ENCODE measurements around the gene DDAH2. TPM values are rescaled to one million over a fixed set of nuclear protein-coding genes. Genes with fewer than 3 reads are reported as not detected.

The DDAH2 gene
- polyA plus RNA-seq, 3 donors, result 29.8 to 56.0 (median 30.6) TPM

DNA sequence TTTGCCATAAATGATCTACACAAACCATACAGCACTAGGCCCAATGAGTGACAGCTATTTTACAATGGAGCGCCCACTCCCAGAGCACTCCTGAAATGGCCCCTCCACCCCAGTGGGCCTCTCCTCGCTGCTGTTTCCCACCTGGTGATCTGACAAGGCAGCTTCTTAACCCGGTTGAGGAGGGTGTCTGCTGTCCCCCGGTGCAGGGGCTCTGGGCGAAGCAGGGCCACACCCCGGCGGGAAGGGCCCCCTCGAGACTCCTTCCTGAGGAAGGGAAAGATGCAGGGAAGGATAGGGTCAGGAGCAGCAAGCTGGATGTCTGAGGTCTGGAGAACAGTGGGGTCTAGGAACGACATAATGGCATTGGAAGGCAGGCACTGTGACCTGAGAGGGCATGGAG, 36.2 kb downstream of the DDAH2 start:
- Histone ChIP-seq H3K36me3 (replicated peaks in 1 of 2; ENCODE audit: control insufficient read depth in 1 of 2, insufficient read depth in 2 of 2, low read length in 2 of 2) (peaks cover 82 to 98% of the 10 kb centered on the region in 2 donors), H3K4me3 (replicated peaks in 1 of 3; ENCODE audit: low read depth in 2 of 3, low read length in 3 of 3) (no peak overlapping the region), H3K27ac (ENCODE audit: low read depth in 1 of 2, low read length in 2 of 2) (no peak overlapping the region), H3K79me2 (ENCODE audit: insufficient read depth, low read length) (peaks cover 13% of the 10 kb centered on the region), H4K20me1 (ENCODE audit: insufficient read depth, low read length) (peaks cover 34% of the 10 kb centered on the region), H3K9ac (ENCODE audit: insufficient read depth, low read length, poor library complexity, severe bottlenecking) (no peak overlapping the region), H3K4me2 (replicated peaks; ENCODE audit: extremely low read depth, low read length, poor library complexity, severe bottlenecking) (no peak overlapping the region), H3K4me1 (ENCODE audit: control insufficient read depth in 1 of 2, insufficient read depth in 2 of 2, low read length in 2 of 2) (peaks cover 9 to 10% of the 10 kb centered on the region in 2 donors), H3K9me3 (replicated peaks in 1 of 2; ENCODE audit: control insufficient read depth in 1 of 2, insufficient read depth in 1 of 2, low read length in 2 of 2) (no peaks in the 10 kb centered on the region), H2AFZ (ENCODE audit: insufficient read depth, low read depth, low read length, poor library complexity, severe bottlenecking) (no peak overlapping the region), H3K27me3 (ENCODE audit: control insufficient read depth in 2 of 2, insufficient read depth in 2 of 2, low read length in 2 of 2) (no peaks in the 10 kb centered on the region)
- Mint-ChIP-seq H3K36me3 (peaks cover 82 to 94% of the 10 kb centered on the region in 2 donors), H3K27ac (peak overlapping the region in 1 of 7 donors; percentile 42), H3K27me3 (ENCODE audit: low read depth in 3 of 3) (peaks cover 0 to under 1% (median 0%) of the 10 kb centered on the region in 3 donors), H3K4me1 (peaks cover 20% of the 10 kb centered on the region), H3K9me3 (no peaks in the 10 kb centered on the region), H3K4me3 (no peak overlapping the region)
- no peak for DNase-seq
- 91% methylated on average over 8 of the region's 9 CpGs for WGBS (ENCODE audit: insufficient coverage)
- TF ChIP-seq, protein P1, sequence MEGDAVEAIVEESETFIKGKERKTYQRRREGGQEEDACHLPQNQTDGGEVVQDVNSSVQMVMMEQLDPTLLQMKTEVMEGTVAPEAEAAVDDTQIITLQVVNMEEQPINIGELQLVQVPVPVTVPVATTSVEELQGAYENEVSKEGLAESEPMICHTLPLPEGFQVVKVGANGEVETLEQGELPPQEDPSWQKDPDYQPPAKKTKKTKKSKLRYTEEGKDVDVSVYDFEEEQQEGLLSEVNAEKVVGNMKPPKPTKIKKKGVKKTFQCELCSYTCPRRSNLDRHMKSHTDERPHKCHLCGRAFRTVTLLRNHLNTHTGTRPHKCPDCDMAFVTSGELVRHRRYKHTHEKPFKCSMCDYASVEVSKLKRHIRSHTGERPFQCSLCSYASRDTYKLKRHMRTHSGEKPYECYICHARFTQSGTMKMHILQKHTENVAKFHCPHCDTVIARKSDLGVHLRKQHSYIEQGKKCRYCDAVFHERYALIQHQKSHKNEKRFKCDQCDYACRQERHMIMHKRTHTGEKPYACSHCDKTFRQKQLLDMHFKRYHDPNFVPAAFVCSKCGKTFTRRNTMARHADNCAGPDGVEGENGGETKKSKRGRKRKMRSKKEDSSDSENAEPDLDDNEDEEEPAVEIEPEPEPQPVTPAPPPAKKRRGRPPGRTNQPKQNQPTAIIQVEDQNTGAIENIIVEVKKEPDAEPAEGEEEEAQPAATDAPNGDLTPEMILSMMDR (IDR thresholded peaks at IDR 0.05), result no peak
- intact Hi-C loops (cut with micrococcal nuclease), result no loop called here

DNA sequence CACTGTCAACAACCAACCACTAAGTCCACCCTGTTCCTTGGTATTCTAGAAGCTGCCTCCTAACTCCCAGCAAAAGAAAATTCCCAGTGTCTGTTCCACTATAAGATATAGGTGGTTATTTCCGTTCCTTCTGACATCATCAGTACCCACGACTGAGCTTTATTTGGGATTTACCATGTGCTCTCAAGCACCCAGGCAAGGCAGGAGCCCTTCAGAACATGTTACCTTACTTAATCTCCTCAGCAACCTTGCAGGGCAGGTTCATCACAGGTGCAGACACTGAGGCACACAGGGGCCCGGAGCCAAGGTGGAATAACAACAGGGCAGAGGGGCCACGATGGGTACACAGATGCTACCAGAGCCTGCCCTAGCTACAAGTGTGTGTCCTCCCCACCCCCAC, 36.7 kb downstream of the DDAH2 start:
- Mint-ChIP-seq H3K36me3 (peaks cover 82 to 94% of the 10 kb centered on the region in 2 donors), H3K27ac (peak overlapping the region in 1 of 7 donors; percentile 63), H3K4me1 (peaks cover 15% of the 10 kb centered on the region), H3K9me3 (no peaks in the 10 kb centered on the region), H3K4me3 (no peak overlapping the region), H3K27me3 (ENCODE audit: low read depth in 3 of 3) (peaks cover 0 to 3% (median 1%) of the 10 kb centered on the region in 3 donors)
- Histone ChIP-seq H3K36me3 (replicated peaks in 1 of 2; ENCODE audit: control insufficient read depth in 1 of 2, insufficient read depth in 2 of 2, low read length in 2 of 2) (peaks cover 85 to 98% of the 10 kb centered on the region in 2 donors), H3K4me2 (replicated peaks; ENCODE audit: extremely low read depth, low read length, poor library complexity, severe bottlenecking) (no peak overlapping the region), H3K79me2 (ENCODE audit: insufficient read depth, low read length) (peaks cover 8% of the 10 kb centered on the region), H3K9me3 (replicated peaks in 1 of 2; ENCODE audit: control insufficient read depth in 1 of 2, insufficient read depth in 1 of 2, low read length in 2 of 2) (no peaks in the 10 kb centered on the region), H3K9ac (ENCODE audit: insufficient read depth, low read length, poor library complexity, severe bottlenecking) (no peak overlapping the region), H3K27ac (ENCODE audit: low read depth in 1 of 2, low read length in 2 of 2) (no peak overlapping the region), H3K27me3 (ENCODE audit: control insufficient read depth in 2 of 2, insufficient read depth in 2 of 2, low read length in 2 of 2) (no peaks in the 10 kb centered on the region), H3K4me1 (ENCODE audit: control insufficient read depth in 1 of 2, insufficient read depth in 2 of 2, low read length in 2 of 2) (peaks cover 9 to 10% of the 10 kb centered on the region in 2 donors), H4K20me1 (ENCODE audit: insufficient read depth, low read length) (peaks cover 29% of the 10 kb centered on the region), H3K4me3 (replicated peaks in 1 of 3; ENCODE audit: low read depth in 2 of 3, low read length in 3 of 3) (no peak overlapping the region), H2AFZ (ENCODE audit: insufficient read depth, low read depth, low read length, poor library complexity, severe bottlenecking) (no peak overlapping the region)
- no peak for DNase-seq
- TF ChIP-seq, protein P1 (IDR thresholded peaks at IDR 0.05), result no peak
- intact Hi-C loops (cut with micrococcal nuclease), result no loop called here
- WGBS (ENCODE audit: insufficient coverage), result 90% methylated on average over 2 of the region's 4 CpGs
